Measurements from ENCODE around the gene CRB3. TPM values are rescaled to one million over a fixed set of nuclear protein-coding genes. Genes with fewer than 3 reads are reported as not detected.

Gene CRB3
- total RNA-seq, 4 donors from 2014 or later = 57.9 to 391 (median 229) TPM

DNA sequence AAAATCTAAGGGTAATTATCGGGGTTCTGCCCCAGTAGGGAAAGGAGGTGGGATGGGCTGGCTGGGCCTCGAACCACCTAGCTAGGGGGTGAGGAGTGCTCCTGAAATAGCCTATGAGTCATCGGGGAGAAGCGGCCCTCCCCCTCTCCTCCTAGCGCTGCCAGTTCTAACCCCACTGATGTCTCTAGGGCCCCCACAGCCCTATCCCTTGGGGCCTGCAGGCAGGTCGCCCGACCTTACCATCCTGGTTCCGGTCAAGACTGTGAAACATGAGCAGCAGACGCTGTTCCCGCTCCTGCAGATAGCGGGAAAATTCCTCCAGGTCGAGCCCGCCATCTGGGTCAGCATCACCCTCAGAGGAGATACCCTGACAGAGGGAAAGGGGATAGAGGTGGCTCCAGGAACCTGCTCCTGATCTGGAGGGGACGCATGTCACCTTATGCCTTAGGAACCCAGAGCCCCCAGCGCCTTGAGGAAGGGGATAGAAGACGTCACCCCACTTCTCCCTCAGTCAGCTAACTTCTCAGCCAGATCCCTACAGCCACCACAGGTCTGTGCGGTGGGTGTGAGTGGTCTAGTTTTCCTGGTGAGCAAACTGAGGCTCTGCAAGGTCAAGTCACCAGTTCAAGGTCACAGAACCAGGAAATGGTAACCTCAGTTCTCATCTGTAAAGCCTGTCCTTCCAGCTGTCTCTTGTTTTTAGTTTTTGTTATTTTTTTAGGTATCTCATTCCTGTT lies 5.9 kb upstream of the CRB3 start:
- in situ Hi-C loops (cut with MboI; ENCODE audit: low pct_ligation_motif_present in 1 of 4, low pct_unique_long_range_greater_than_20kb in 1 of 4, low sequenced_read_pairs in 3 of 4) = no loop called here
- TF ChIP-seq EP300 (IDR thresholded peaks at IDR 0.05; ENCODE audit: low read depth) (no peak), POLR2A (IDR thresholded peaks at IDR 0.05) (no peak), POLR2AphosphoS5 (IDR thresholded peaks at IDR 0.05) (no peak)
- TF ChIP-seq, protein P1, sequence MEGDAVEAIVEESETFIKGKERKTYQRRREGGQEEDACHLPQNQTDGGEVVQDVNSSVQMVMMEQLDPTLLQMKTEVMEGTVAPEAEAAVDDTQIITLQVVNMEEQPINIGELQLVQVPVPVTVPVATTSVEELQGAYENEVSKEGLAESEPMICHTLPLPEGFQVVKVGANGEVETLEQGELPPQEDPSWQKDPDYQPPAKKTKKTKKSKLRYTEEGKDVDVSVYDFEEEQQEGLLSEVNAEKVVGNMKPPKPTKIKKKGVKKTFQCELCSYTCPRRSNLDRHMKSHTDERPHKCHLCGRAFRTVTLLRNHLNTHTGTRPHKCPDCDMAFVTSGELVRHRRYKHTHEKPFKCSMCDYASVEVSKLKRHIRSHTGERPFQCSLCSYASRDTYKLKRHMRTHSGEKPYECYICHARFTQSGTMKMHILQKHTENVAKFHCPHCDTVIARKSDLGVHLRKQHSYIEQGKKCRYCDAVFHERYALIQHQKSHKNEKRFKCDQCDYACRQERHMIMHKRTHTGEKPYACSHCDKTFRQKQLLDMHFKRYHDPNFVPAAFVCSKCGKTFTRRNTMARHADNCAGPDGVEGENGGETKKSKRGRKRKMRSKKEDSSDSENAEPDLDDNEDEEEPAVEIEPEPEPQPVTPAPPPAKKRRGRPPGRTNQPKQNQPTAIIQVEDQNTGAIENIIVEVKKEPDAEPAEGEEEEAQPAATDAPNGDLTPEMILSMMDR (IDR thresholded peaks at IDR 0.05) = no peak
- Histone ChIP-seq H3K27me3 (no peaks in the 10 kb centered on the region), H3K36me3 (peaks cover 0 to 22% (median 7%) of the 10 kb centered on the region in 4 donors), H3K9me3 (no peaks in the 10 kb centered on the region), H3K27ac (peak overlapping the region; percentile 82 to 92 (median 90)), H3K4me1 (peaks cover 9 to 29% (median 22%) of the 10 kb centered on the region in 4 donors), H3K4me3 (peak overlapping the region in 2 of 4 donors; percentile 78 to 86)
- DNase-seq = no peak
- WGBS, 2 donors (ENCODE audit: low coverage in 1 of 2) = 73% methylated on average over 17 of the region's 17 CpGs; no CpG with 5 or more reads in 1 of the 2 donors
- intact Hi-C loops (cut with DNase I; ENCODE audit: low total_unique reads) = loop anchor here (5.0 kb wide), 1 partner anchor 1486 kb away; no protein-coding TSS in a partner anchor

DNA sequence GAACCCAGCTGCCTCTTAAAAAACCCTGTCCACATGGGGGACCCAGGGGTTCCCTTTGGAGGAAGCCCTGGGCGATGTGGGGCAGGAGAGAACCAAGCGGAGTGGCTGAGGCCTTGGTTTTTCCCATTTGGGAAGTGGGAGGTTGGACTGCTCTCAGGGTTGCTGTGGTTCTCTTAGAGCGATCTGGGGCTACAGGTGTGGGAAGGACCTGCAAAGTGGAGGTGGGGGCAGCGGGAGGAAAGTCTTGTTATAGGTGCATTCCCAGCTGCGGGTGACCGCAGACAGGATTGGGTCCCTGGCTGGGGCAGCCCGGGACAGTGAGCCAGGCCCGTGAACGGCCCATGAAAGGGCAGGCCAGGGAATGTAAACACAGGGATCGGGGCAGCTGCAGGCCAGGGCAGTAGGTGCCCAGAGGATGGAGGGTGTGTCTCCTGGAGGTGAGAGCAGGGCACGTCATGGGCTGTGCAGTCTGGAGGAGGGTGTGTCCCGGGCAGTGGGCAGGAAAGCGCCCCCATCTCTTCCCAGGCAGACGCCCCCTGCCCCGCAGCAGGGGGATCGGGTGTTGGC lies 5.3 kb upstream of the CRB3 start:
- no peaks in the 10 kb centered on the region for H3K9me3 ChIP-seq
- peaks cover 0 to 15% (median 7%) of the 10 kb centered on the region in 4 donors for H3K36me3 ChIP-seq
- TF ChIP-seq POLR2A (IDR thresholded peaks at IDR 0.05) = peak; percentile 24
- peak in 1 of 3 donors; percentile 17 for TF ChIP-seq POLR2AphosphoS5 (IDR thresholded peaks at IDR 0.05)
- no peak for TF ChIP-seq EP300 (IDR thresholded peaks at IDR 0.05; ENCODE audit: low read depth)
- TF ChIP-seq, protein P1 (IDR thresholded peaks at IDR 0.05) = peak in 2 of 5 experiments; percentile 30 to 38
- DNase-seq = peak; percentile 62
- peak overlapping the region; percentile 82 to 92 (median 90) for H3K27ac ChIP-seq
- intact Hi-C loops (cut with DNase I; ENCODE audit: low total_unique reads) = loop anchor here (5.0 kb wide), 1 partner anchor 1486 kb away; no protein-coding TSS in a partner anchor
- 36 to 51% methylated on average over 4 to 12 of the region's 16 CpGs for whole genome bisulfite sequencing, 2 donors (ENCODE audit: low coverage in 1 of 2)
- H3K4me1 ChIP-seq = peaks cover 9 to 34% (median 24%) of the 10 kb centered on the region in 4 donors
- in situ Hi-C loops (cut with MboI; ENCODE audit: low pct_ligation_motif_present in 1 of 4, low pct_unique_long_range_greater_than_20kb in 1 of 4, low sequenced_read_pairs in 3 of 4) = no loop called here
- peaks cover 6% of the 10 kb centered on the region for H3K27me3 ChIP-seq
- peak overlapping the region; percentile 50 to 86 (median 77) for H3K4me3 ChIP-seq

DNA sequence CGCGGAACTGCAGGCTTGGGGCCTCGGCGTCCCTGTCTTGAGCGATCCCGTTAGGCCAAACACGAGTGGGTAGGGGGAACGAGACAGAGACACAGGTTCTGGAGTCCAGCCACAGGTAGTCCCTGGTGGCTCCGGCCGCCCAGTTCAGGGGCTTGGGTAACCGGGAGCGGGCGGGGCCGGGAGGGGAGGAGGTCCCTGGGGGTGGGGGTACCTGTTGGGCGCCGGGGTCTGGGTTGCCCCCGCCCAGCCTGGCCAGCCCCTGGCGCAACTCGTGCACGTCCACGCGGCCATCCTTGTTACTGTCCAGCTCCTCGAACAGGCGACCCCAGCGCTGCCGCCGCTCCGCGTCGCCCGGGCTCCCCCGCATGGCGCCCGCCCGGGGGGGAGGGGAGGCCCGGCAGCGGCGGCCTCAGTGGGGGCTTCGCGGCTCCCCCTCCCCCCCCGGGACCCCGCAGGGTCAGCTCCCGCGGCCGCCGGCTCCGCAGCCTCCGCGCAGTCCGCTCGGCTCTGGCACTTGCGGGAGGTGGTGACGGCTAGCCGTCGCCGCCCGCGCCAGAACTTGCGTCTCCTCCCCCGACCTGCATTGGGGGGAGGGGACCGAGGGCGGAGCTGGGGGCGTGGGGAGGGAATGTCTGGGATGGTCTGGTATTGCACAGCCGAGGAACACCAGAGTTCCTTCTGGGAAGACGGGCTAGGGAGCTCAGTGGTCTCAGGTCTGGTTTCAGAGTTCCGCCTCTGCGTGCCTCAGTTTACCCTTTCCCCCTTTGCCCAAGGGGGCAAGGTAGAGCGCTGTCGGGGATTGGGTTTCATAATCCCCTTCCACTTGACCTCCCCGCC lies 4.6 kb upstream of the CRB3 start, which contains the start of gene SLC25A23:
Gene SLC25A23, minus strand, starts transcription at position 531 of the 837 bp plus-strand sequence. Its CDS starts 164 bp downstream, at position 367.
- Histone ChIP-seq H3K27me3 (peaks cover 13% of the 10 kb centered on the region), H3K9me3 (no peaks in the 10 kb centered on the region), H3K27ac (peak within 1 kb of the TSS; percentile 82 to 92 (median 90)), H3K4me1 (peaks cover 9 to 34% (median 27%) of the 10 kb centered on the region in 4 donors), H3K4me3 (peak within 1 kb of the TSS; percentile 50 to 86 (median 77)), H3K36me3 (peaks cover 0 to 8% (median 3%) of the 10 kb centered on the region in 4 donors)
- in situ Hi-C loops (cut with MboI; ENCODE audit: low pct_ligation_motif_present in 1 of 4, low pct_unique_long_range_greater_than_20kb in 1 of 4, low sequenced_read_pairs in 3 of 4) = no loop called here
- DNase-seq = peak; percentile 83
- intact Hi-C loops (cut with DNase I; ENCODE audit: low total_unique reads) = loop anchor here (5.0 kb wide), 2 partner anchors 1413 to 1487 kb away; partner anchors contain the start of gene PRR36
- TF ChIP-seq, protein P1 (IDR thresholded peaks at IDR 0.05) = no peak
- TF ChIP-seq POLR2A (IDR thresholded peaks at IDR 0.05) (no peak), EP300 (IDR thresholded peaks at IDR 0.05; ENCODE audit: low read depth) (no peak), POLR2AphosphoS5 (IDR thresholded peaks at IDR 0.05) (peak in 2 of 3 donors; percentile 71 to 75)
- WGBS, 2 donors (ENCODE audit: low coverage in 1 of 2) = 4 to 6% methylated on average over 7 to 42 of the region's 70 CpGs
